NCI-H1930 (cell line): ENCODE data around the gene SLC6A13.
"Not testable (repeated sequence)": the region's sequence is repeated elsewhere in the genome, so short reads cannot be mapped to it uniquely, and the experiment has no call there.

Source experiments
- DNase-seq, 2 experiments: peaks; one replicate each; lab custom pipeline; 2025; lab: John Stamatoyannopoulos, UW

Gene SLC6A13

GRCh38 chr12:264269-264668, 1.6 kb upstream of the SLC6A13 start:
- no peak for DNase-seq

- DNase-seq: no peak
These were observed 938 bp upstream of the SLC6A13 start for GRCh38 chr12:263574-263973.

GRCh38 chr12:262113-262512, 523 bp downstream of the SLC6A13 start:
- DNase-seq: no peak

GRCh38 chr12:257521-258321, 4.9 kb downstream of the SLC6A13 start:
- no peak for DNase-seq

- no peak for DNase-seq
These were observed 5.7 kb downstream of the SLC6A13 start for GRCh38 chr12:256958-257357.

- no peak for DNase-seq
These were observed 6.4 kb downstream of the SLC6A13 start for GRCh38 chr12:256225-256624.

- DNase-seq: no peak
These were observed 7.7 kb downstream of the SLC6A13 start for GRCh38 chr12:254912-255311.

- no peak for DNase-seq
These were observed 8.6 kb downstream of the SLC6A13 start for GRCh38 chr12:254039-254438.

GRCh38 chr12:253116-253831, 9.4 kb downstream of the SLC6A13 start:
- no peak for DNase-seq

- DNase-seq: no peak
These were observed 10.0 kb downstream of the SLC6A13 start for GRCh38 chr12:252636-253035.

GRCh38 chr12:247271-247670, 15.4 kb downstream of the SLC6A13 start:
- DNase-seq: no peak

- no peak for DNase-seq
These were observed 19.3 kb downstream of the SLC6A13 start for GRCh38 chr12:243381-243780.

GRCh38 chr12:242496-242895, 20.1 kb downstream of the SLC6A13 start:
- no peak for DNase-seq

- no peak for DNase-seq
These were observed 21.4 kb downstream of the SLC6A13 start for GRCh38 chr12:241266-241665.

GRCh38 chr12:240566-240965, 22.1 kb downstream of the SLC6A13 start:
- DNase-seq: no peak

GRCh38 chr12:238736-239398, 23.8 kb downstream of the SLC6A13 start:
- DNase-seq: no peak

GRCh38 chr12:238116-238515, 24.5 kb downstream of the SLC6A13 start:
- no peak for DNase-seq

- DNase-seq: no peak
These were observed 25.4 kb downstream of the SLC6A13 start for GRCh38 chr12:237026-237815.

GRCh38 chr12:236445-236844, 26.2 kb downstream of the SLC6A13 start:
- DNase-seq: no peak

- not testable (repeated sequence) for DNase-seq
These were observed 26.7 kb downstream of the SLC6A13 start for GRCh38 chr12:235967-236366.

- no peak for DNase-seq
These were observed 27.7 kb downstream of the SLC6A13 start for GRCh38 chr12:234891-235415.

GRCh38 chr12:234019-234418, 28.6 kb downstream of the SLC6A13 start:
- no peak for DNase-seq
